GM23338 (cell line): ENCODE data around the gene TMEM222. TPM values are rescaled to one million over a fixed set of nuclear protein-coding genes. Genes with fewer than 3 reads are reported as not detected.

Experiments used
- ATAC-seq: fragments of 200-7000 bp; cut with Tn5 transposase; 3 replicates; pipeline ENCODE4 v1.9.1; 2020
- DNase-seq: peaks from one replicate; pipeline ENCODE4 v3.0.0-alpha.2; 2015; ENCODE audit warnings: low spot score
- H2AFZ ChIP-seq: fragments of 200-600 bp; sonication (generic); 2 replicates; pipeline ENCODE4 v1.8.0; 2016; ENCODE audit warnings: antibody characterized with exemption, mild to moderate bottlenecking, moderate library complexity
- H3F3A ChIP-seq: fragments of 200-600 bp; sonication (generic); replicated peaks from 2 replicates; pipeline ENCODE4 v1.8.0; 2017; ENCODE audit warnings: antibody characterized with exemption, mixed run types, low read depth
- H3K27ac ChIP-seq: fragments of 200-600 bp; sonication (generic); 2 replicates; pipeline ENCODE4 v1.6.1; 2016; ENCODE audit warnings: low read depth
- H3K27me3 ChIP-seq: fragments of 200-600 bp; sonication (generic); 2 replicates; pipeline ENCODE4 v1.8.0; 2016; ENCODE audit warnings: mild to moderate bottlenecking, mixed run types, moderate library complexity; ENCODE audit not compliant: insufficient read depth
- H3K36me3 ChIP-seq: fragments of 200-600 bp; sonication (generic); 2 replicates; pipeline ENCODE4 v1.8.0; 2016; ENCODE audit warnings: mild to moderate bottlenecking; ENCODE audit not compliant: insufficient read depth
- H3K4me1 ChIP-seq: fragments of 200-600 bp; sonication (generic); 2 replicates; pipeline ENCODE4 v1.8.0; 2016; ENCODE audit warnings: mild to moderate bottlenecking, moderate library complexity; ENCODE audit not compliant: insufficient read depth
- H3K4me2 ChIP-seq: fragments of 200-600 bp; sonication (generic); 2 replicates; pipeline ENCODE4 v1.7.1; 2017; ENCODE audit warnings: mixed run types
- H3K4me3 ChIP-seq: fragments of 200-600 bp; sonication (generic); 2 replicates; pipeline ENCODE4 v1.6.1; 2016; ENCODE audit warnings: mixed run types
- H3K79me2 ChIP-seq: fragments of 200-600 bp; sonication (generic); replicated peaks from 2 replicates; pipeline ENCODE4 v1.8.0; 2017; ENCODE audit warnings: mild to moderate bottlenecking; ENCODE audit not compliant: insufficient read depth
- H3K9me2 ChIP-seq: fragments of 200-600 bp; sonication (generic); 2 replicates; pipeline ENCODE4 v1.8.0; 2017; ENCODE audit not compliant: insufficient read depth
- H4K20me1 ChIP-seq: fragments of 200-600 bp; sonication (generic); replicated peaks from 2 replicates; pipeline ENCODE4 v1.8.0; 2017; ENCODE audit warnings: mild to moderate bottlenecking; ENCODE audit not compliant: insufficient read depth
- H3K27ac Mint-ChIP-seq: 2 replicates; pipeline ENCODE4 v1.8.0; 2020; ENCODE audit warnings: inconsistent platforms, mild to moderate bottlenecking, moderate library complexity, mixed read lengths
- H3K27me3 Mint-ChIP-seq: 3 replicates; pipeline ENCODE4 v1.8.0; 2022; ENCODE audit warnings: low read depth, mild to moderate bottlenecking, moderate library complexity, mixed read lengths, inconsistent platforms; ENCODE audit not compliant: insufficient read depth, poor library complexity
- H3K36me3 Mint-ChIP-seq: 3 replicates; pipeline ENCODE4 v1.8.0; 2021; ENCODE audit warnings: low read depth, mild to moderate bottlenecking, inconsistent platforms, moderate library complexity, mixed read lengths
- H3K4me1 Mint-ChIP-seq: 3 replicates; pipeline ENCODE4 v1.8.0; 2020; ENCODE audit warnings: mild to moderate bottlenecking, inconsistent platforms, mixed read lengths
- H3K4me3 Mint-ChIP-seq: 3 replicates; pipeline ENCODE4 v1.8.0; 2021; ENCODE audit warnings: moderate library complexity, mild to moderate bottlenecking, inconsistent platforms, mixed read lengths
- H3K9me3 Mint-ChIP-seq: 3 replicates; pipeline ENCODE4 v1.8.0; 2020; ENCODE audit warnings: moderate library complexity, mild to moderate bottlenecking, inconsistent platforms, mixed read lengths
- CREB1 ChIP-seq: fragments of 250-450 bp; sonication (Bioruptor Pico); IDR thresholded peaks from 2 replicates; pipeline ENCODE4 v1.5.0; 2020; ENCODE audit warnings: low read depth, mild to moderate bottlenecking, moderate library complexity
- ETS1 ChIP-seq: IDR thresholded peaks from 2 replicates; pipeline ENCODE4 v1.6.1; 2016; ENCODE audit warnings: antibody characterized with exemption
- JUNB ChIP-seq: IDR thresholded peaks from one replicate; pipeline ENCODE4 v1.6.1; 2016; ENCODE audit warnings: antibody characterized with exemption; ENCODE audit not compliant: unreplicated experiment
- NANOG ChIP-seq: IDR thresholded peaks from 2 replicates; pipeline ENCODE4 v1.6.1; 2016; ENCODE audit warnings: antibody characterized with exemption, borderline replicate concordance
- POLR2AphosphoS5 ChIP-seq: IDR thresholded peaks from 2 replicates; pipeline ENCODE4 v1.6.1; 2016; ENCODE audit warnings: antibody characterized with exemption, low read depth
- REST ChIP-seq: IDR thresholded peaks from one replicate; pipeline ENCODE4 v1.6.1; 2018; ENCODE audit warnings: antibody characterized with exemption; ENCODE audit not compliant: unreplicated experiment
- STAT1 ChIP-seq: IDR thresholded peaks from one replicate; pipeline ENCODE4 v1.6.1; 2016; ENCODE audit warnings: antibody characterized with exemption; ENCODE audit not compliant: unreplicated experiment
- ZNF114 ChIP-seq: fragments of 250-450 bp; sonication (Bioruptor Pico); IDR thresholded peaks from 2 replicates; pipeline ENCODE4 v1.5.0; 2020; ENCODE audit warnings: mild to moderate bottlenecking, moderate library complexity
- ZNF331 ChIP-seq: fragments of 250-450 bp; sonication (Bioruptor Pico); IDR thresholded peaks from 2 replicates; pipeline ENCODE4 v1.5.0; 2020; ENCODE audit warnings: low read depth, mild to moderate bottlenecking, moderate library complexity
- polyA plus RNA-seq: library from polyadenylated mRNA; unstranded; fragments of >200 nt; fragmentation: Nextera tagmentation; extraction: Ambion mirVana; gene quantifications from 2 replicates; pipeline ENCODE4 v1.2.1, GENCODE V29; 2016
- total RNA-seq: library from RNA; depleted of rRNA; stranded (reverse); fragments of >200 nt; shearing (Covaris generic); gene quantifications from 2 replicates; pipeline ENCODE4 v1.2.3, GENCODE V29; 2014

TMEM222 gene
- total and polyA plus RNA-seq, 2 experiments from 2014 or later, result 17.8 to 22.6 TPM

GRCh38 chr1:27381969-27382762, 60.2 kb downstream of the TMEM222 start:
- Mint-ChIP-seq H3K4me1 (peaks cover 6% of the 10 kb centered on the region; the same call in 1 of the 3 replicates), H3K9me3 (no peaks in the 10 kb centered on the region), H3K36me3 (no peaks in the 10 kb centered on the region), H3K27me3 (peaks cover 14% of the 10 kb centered on the region), H3K4me3 (peak overlapping the region; percentile 66), H3K27ac (no peak overlapping the region)
- TF ChIP-seq JUNB, result no peak
- no peak for TF ChIP-seq NANOG
- no peak for TF ChIP-seq POLR2AphosphoS5
- TF ChIP-seq CREB1, result no peak
- no peak for TF ChIP-seq ZNF331 (CRISPR knock-in tag)
- no peak for TF ChIP-seq STAT1
- peaks cover 5% of the 10 kb centered on the region for H3K27me3 ChIP-seq
- peaks cover 3% of the 10 kb centered on the region; the same call in 1 of the 2 replicates for H3K4me1 ChIP-seq
- H3K27ac ChIP-seq, result no peak overlapping the region
- ATAC-seq (no peak; the same call in 2 of the 3 replicates), DNase-seq (no peak)
- no peak overlapping the region for H3K4me2 ChIP-seq
- H3F3A ChIP-seq, result no peaks in the 10 kb centered on the region
- H2AFZ ChIP-seq, result no peak overlapping the region
- no peak overlapping the region; the same call in 1 of the 2 replicates for H3K4me3 ChIP-seq
- H3K36me3 ChIP-seq, result no peaks in the 10 kb centered on the region
- no peaks in the 10 kb centered on the region for H4K20me1 ChIP-seq
- H3K79me2 ChIP-seq, result no peaks in the 10 kb centered on the region
- H3K9me2 ChIP-seq, result no peaks in the 10 kb centered on the region

- no peaks in the 10 kb centered on the region for H3K36me3 ChIP-seq
- Mint-ChIP-seq H3K4me1 (peaks cover 2% of the 10 kb centered on the region; the same call in 1 of the 3 replicates), H3K36me3 (no peaks in the 10 kb centered on the region), H3K4me3 (peak within 1 kb of the TSS; percentile 66), H3K9me3 (no peaks in the 10 kb centered on the region), H3K27me3 (peaks cover 14% of the 10 kb centered on the region), H3K27ac (no peak within 1 kb of the TSS)
- H3K4me1 ChIP-seq, result peaks cover 3% of the 10 kb centered on the region; the same call in 1 of the 2 replicates
- TF ChIP-seq ETS1, result no peak
- peak; percentile 85 for TF ChIP-seq POLR2AphosphoS5
- no peaks in the 10 kb centered on the region for H3F3A ChIP-seq
- DNase-seq, result peak; percentile 91
- H4K20me1 ChIP-seq, result no peaks in the 10 kb centered on the region
- H3K27ac ChIP-seq, result no peak within 1 kb of the TSS
- H3K27me3 ChIP-seq, result peaks cover 5% of the 10 kb centered on the region
- H3K79me2 ChIP-seq, result no peaks in the 10 kb centered on the region
- H2AFZ ChIP-seq, result peak within 1 kb of the TSS; percentile 85; the same call in 1 of the 2 replicates
- H3K4me2 ChIP-seq, result peak within 1 kb of the TSS; percentile 96
- peak within 1 kb of the TSS; percentile 75 for H3K4me3 ChIP-seq
- peak; percentile 88 for ATAC-seq
- no peaks in the 10 kb centered on the region for H3K9me2 ChIP-seq
Measured at GRCh38 chr1:27383039-27383605, 61.2 kb downstream of the TMEM222 start, which contains the start of gene CD164L2. Gene CD164L2 (minus strand): TSS chr1:27383333. CDS start chr1:27383239, 94 bp downstream.

- H3K4me1 ChIP-seq, result peaks cover 3% of the 10 kb centered on the region; the same call in 1 of the 2 replicates
- H3F3A ChIP-seq, result no peaks in the 10 kb centered on the region
- no peaks in the 10 kb centered on the region for H4K20me1 ChIP-seq
- DNase-seq (no peak), ATAC-seq (no peak)
- H3K4me3 Mint-ChIP-seq, result peak overlapping the region; percentile 66
- H3K4me2 ChIP-seq, result peak overlapping the region; percentile 51
- H3K9me3 Mint-ChIP-seq, result peaks cover 2% of the 10 kb centered on the region; the same call in 2 of the 3 replicates
- no peaks in the 10 kb centered on the region for H3K36me3 Mint-ChIP-seq
- H3K9me2 ChIP-seq, result no peaks in the 10 kb centered on the region
- H2AFZ ChIP-seq, result 0 out of 2 replicates have a peak overlapping the region, but pooled peaks have one; percentile 59
- no peak overlapping the region for H3K27ac Mint-ChIP-seq
- no peaks in the 10 kb centered on the region for H3K79me2 ChIP-seq
- peaks cover 4% of the 10 kb centered on the region for H3K4me1 Mint-ChIP-seq
- no peaks in the 10 kb centered on the region for H3K36me3 ChIP-seq
- H3K27me3 ChIP-seq, result peaks cover 5% of the 10 kb centered on the region
- peaks cover 16% of the 10 kb centered on the region for H3K27me3 Mint-ChIP-seq
- peak overlapping the region; percentile 17; the same call in 1 of the 2 replicates for H3K4me3 ChIP-seq
- H3K27ac ChIP-seq, result no peak overlapping the region
- TF ChIP-seq JUNB (no peak), CREB1 (no peak), POLR2AphosphoS5 (no peak), NANOG (no peak), ZNF114 (CRISPR knock-in tag) (no peak), REST (no peak), ETS1 (no peak)
Measured at GRCh38 chr1:27383661-27384060, 61.7 kb downstream of the TMEM222 start.
